HepG2 (cell line): ENCODE results near the gene DUSP7. TPM values are rescaled to one million over a fixed set of nuclear protein-coding genes. Genes with fewer than 3 reads are reported as not detected.

Experiments
- CEBPG ChIP-seq: IDR thresholded peaks from 2 replicates; pipeline ENCODE4 v1.6.1; 2016
- CSRNP1 ChIP-seq: sonication (generic); formaldehyde crosslinking; IDR thresholded peaks from 2 replicates; pipeline ENCODE4 v1.8.1; 2023; ENCODE audit warnings: mild to moderate bottlenecking, missing genetic modification reagents
- ELF3 ChIP-seq: IDR thresholded peaks from 2 replicates; pipeline ENCODE4 v1.6.1; 2016; ENCODE audit warnings: missing genetic modification reagents, missing compliant biosample characterization
- FOXK2 ChIP-seq: fragments of 450-650 bp; IDR thresholded peaks from 2 replicates; pipeline ENCODE4 v1.6.1; 2016
- GATAD2A ChIP-seq: IDR thresholded peaks from 2 replicates; pipeline ENCODE4 v1.6.1; 2016
- NCOR1 ChIP-seq: fragments of 200-600 bp; sonication (generic); IDR thresholded peaks from 2 replicates; pipeline ENCODE4 v1.7.0; 2017; ENCODE audit warnings: antibody characterized with exemption, low read length, borderline replicate concordance
- SNAPC4 ChIP-seq: sonication (generic); formaldehyde crosslinking; IDR thresholded peaks from 2 replicates; pipeline ENCODE4 v1.4.0; 2020; ENCODE audit warnings: mild to moderate bottlenecking, missing genetic modification reagents
- TBX2 ChIP-seq: sonication (generic); formaldehyde crosslinking; IDR thresholded peaks from 2 replicates; pipeline ENCODE4 v1.5.0; 2020; ENCODE audit warnings: missing genetic modification reagents, mild to moderate bottlenecking, borderline replicate concordance
- TCF7 ChIP-seq: sonication (generic); IDR thresholded peaks from 2 replicates; pipeline ENCODE4 v1.6.1; 2016; ENCODE audit warnings: antibody characterized with exemption, low read depth
- YEATS4 ChIP-seq: sonication (generic); formaldehyde crosslinking; IDR thresholded peaks from 2 replicates; pipeline ENCODE4 v1.4.0; 2020; ENCODE audit warnings: missing genetic modification reagents, borderline replicate concordance
- ZBTB37 ChIP-seq: sonication (generic); formaldehyde crosslinking; IDR thresholded peaks from 2 replicates; pipeline ENCODE4 v1.4.0; 2020; ENCODE audit warnings: mild to moderate bottlenecking, missing genetic modification reagents
- ZNF160 ChIP-seq: sonication (generic); formaldehyde crosslinking; IDR thresholded peaks from 2 replicates; pipeline ENCODE4 v1.8.0; 2022; ENCODE audit warnings: mild to moderate bottlenecking, inconsistent platforms, missing genetic modification reagents
- ZNF224 ChIP-seq: sonication (generic); formaldehyde crosslinking; IDR thresholded peaks from 2 replicates; pipeline ENCODE4 v1.5.0; 2020; ENCODE audit warnings: mild to moderate bottlenecking, missing genetic modification reagents
- ZNF564 ChIP-seq: sonication (generic); formaldehyde crosslinking; IDR thresholded peaks from 2 replicates; pipeline ENCODE4 v1.8.1; 2023; ENCODE audit warnings: mild to moderate bottlenecking, missing genetic modification reagents
- ZNF710 ChIP-seq: sonication (generic); formaldehyde crosslinking; IDR thresholded peaks from 2 replicates; pipeline ENCODE4 v1.5.0; 2020; ENCODE audit warnings: mild to moderate bottlenecking, missing genetic modification reagents, borderline replicate concordance
- ZNF775 ChIP-seq: sonication (generic); formaldehyde crosslinking; IDR thresholded peaks from 2 replicates; pipeline ENCODE4 v1.4.0; 2020; ENCODE audit warnings: missing genetic modification reagents, mild to moderate bottlenecking, moderate library complexity, borderline replicate concordance
- ZNF883 ChIP-seq: sonication (generic); formaldehyde crosslinking; IDR thresholded peaks from 2 replicates; pipeline ENCODE4 v1.5.1; 2020; ENCODE audit warnings: mild to moderate bottlenecking, missing genetic modification reagents; ENCODE audit errors: not compliant biosample characterization
- ZNF891 ChIP-seq: sonication (generic); formaldehyde crosslinking; IDR thresholded peaks from 2 replicates; pipeline ENCODE4 v1.5.0; 2020; ENCODE audit warnings: mild to moderate bottlenecking, missing genetic modification reagents
- ZSCAN9 ChIP-seq: IDR thresholded peaks from 2 replicates; pipeline ENCODE4 v1.6.1; 2016; ENCODE audit warnings: borderline replicate concordance
- polyA plus RNA-seq, 8 experiments: library from polyadenylated mRNA; depleted of rRNA in 3 of 8; stranded (reverse) in 7 of 8; unstranded in 1 of 8; fragments of >200 nt; fragmentation: Illumina TruSeq in 4 of 8; extraction: Trizol in 4 of 8; gene quantifications; 2 replicates each; pipeline versions ENCODE4 v1.2.1 to v1.2.3, GENCODE V29; 2011 to 2016; ENCODE audit warnings: low read depth in 4 of 8, missing spikeins in 1 of 8, mixed read lengths in 1 of 8; ENCODE audit not compliant: insufficient read depth in 1 of 8
- total RNA-seq, 5 experiments: library from RNA; depleted of rRNA; stranded (reverse); fragments of >200 nt; fragmentation: Illumina TruSeq; extraction: Trizol; gene quantifications; 2 replicates each; pipeline ENCODE4 v1.2.3, GENCODE V29; 2016; ENCODE audit warnings: low read depth in 1 of 5

Gene DUSP7
- total and polyA plus RNA-seq, 2 of the 13 experiments (the other 11 are each of a cell fraction or from before 2014, with no cell fraction given), result 6.6 to 8.8 TPM

GRCh38 chr3:52080830-52081719, 24.7 kb upstream of the DUSP7 start (continued):
- TF ChIP-seq ELF3 (CRISPR knock-in tag) (peak; percentile 51; the same call in 1 of the 2 replicates), ZNF224 (CRISPR knock-in tag) (peak; percentile 81; the same call in 1 of the 2 replicates), TBX2 (CRISPR knock-in tag) (peak; percentile 28; the same call in 1 of the 2 replicates), ZNF160 (CRISPR knock-in tag) (no peak), ZNF710 (CRISPR knock-in tag) (no peak; the same call in 1 of the 2 replicates), TCF7 (peak; percentile 66; the same call in 1 of the 2 replicates), GATAD2A (CRISPR knock-in tag) (peak; percentile 79), ZNF775 (CRISPR knock-in tag) (no peak), ZNF564 (CRISPR knock-in tag) (no peak), CSRNP1 (CRISPR knock-in tag) (no peak; the same call in 1 of the 2 replicates), ZNF883 (CRISPR knock-in tag) (no peak), YEATS4 (peak; percentile 29; the same call in 1 of the 2 replicates), ZNF891 (CRISPR knock-in tag) (no peak; the same call in 1 of the 2 replicates), SNAPC4 (CRISPR knock-in tag) (no peak), FOXK2 (peak; percentile 68; the same call in 1 of the 2 replicates), NCOR1 (peak; percentile 56; the same call in 1 of the 2 replicates), ZBTB37 (CRISPR knock-in tag) (no peak), ZSCAN9 (peak; percentile 57), CEBPG (CRISPR knock-in tag) (peak; percentile 25; the same call in 1 of the 2 replicates)
